Kidney epithelial cell (primary cell): Measurements from ENCODE around the gene MDM4. TPM values are rescaled to one million over a fixed set of nuclear protein-coding genes. Genes with fewer than 3 reads are reported as not detected.

ENCODE experiments used
- DNase-seq: peaks from one replicate; pipeline ENCODE4 v3.0.0-alpha.2; 2010; ENCODE audit warnings: low read depth
- H3K27me3 ChIP-seq: 2 replicates; pipeline ENCODE4 v1.6.0; 2011; ENCODE audit warnings: low read length; ENCODE audit not compliant: control insufficient read depth, insufficient read depth
- H3K36me3 ChIP-seq: 2 replicates; pipeline ENCODE4 v1.5.1; 2011; ENCODE audit warnings: low read length; ENCODE audit not compliant: control insufficient read depth, insufficient read depth
- H3K4me3 ChIP-seq: 2 replicates; pipeline ENCODE4 v1.5.1; 2011; ENCODE audit warnings: low read depth, mild to moderate bottlenecking, control low read depth, low read length
- total RNA-seq: library from RNA; depleted of rRNA; stranded (reverse); fragments of >200 nt; gene quantifications from 2 replicates; pipeline ENCODE4 v1.2.3, GENCODE V29; 2015
- TF ChIP-seq, protein P1 (sequence below): IDR thresholded peaks from 2 replicates; pipeline ENCODE4 v1.5.1; 2011; ENCODE audit warnings: mild to moderate bottlenecking, moderate library complexity, low read length, control low read depth, inconsistent platforms; ENCODE audit not compliant: insufficient read depth, poor library complexity, severe bottlenecking

The MDM4 gene
- total RNA-seq, 1 donor from 2014 or later: 21.0 TPM

DNA sequence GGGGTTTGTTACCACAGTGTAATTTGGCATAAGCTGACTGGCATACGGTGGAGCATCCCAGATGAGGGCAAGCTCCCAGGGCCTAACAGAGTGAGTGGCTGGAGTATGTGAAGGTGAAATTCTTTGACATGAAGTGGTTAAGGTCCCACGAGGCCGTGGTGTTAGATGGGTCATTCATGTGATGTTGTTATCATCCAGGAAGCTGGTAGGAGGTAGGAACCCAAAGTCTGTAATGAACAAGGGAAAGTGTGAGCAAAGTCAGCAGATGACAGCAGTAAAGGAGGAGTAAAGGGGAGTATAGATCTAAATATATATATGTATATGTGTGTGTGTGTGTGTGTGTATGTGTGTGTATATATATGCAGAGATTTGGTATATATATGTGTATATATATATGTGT is 47.6 kb downstream of the MDM4 start:
- TF ChIP-seq, protein P1, sequence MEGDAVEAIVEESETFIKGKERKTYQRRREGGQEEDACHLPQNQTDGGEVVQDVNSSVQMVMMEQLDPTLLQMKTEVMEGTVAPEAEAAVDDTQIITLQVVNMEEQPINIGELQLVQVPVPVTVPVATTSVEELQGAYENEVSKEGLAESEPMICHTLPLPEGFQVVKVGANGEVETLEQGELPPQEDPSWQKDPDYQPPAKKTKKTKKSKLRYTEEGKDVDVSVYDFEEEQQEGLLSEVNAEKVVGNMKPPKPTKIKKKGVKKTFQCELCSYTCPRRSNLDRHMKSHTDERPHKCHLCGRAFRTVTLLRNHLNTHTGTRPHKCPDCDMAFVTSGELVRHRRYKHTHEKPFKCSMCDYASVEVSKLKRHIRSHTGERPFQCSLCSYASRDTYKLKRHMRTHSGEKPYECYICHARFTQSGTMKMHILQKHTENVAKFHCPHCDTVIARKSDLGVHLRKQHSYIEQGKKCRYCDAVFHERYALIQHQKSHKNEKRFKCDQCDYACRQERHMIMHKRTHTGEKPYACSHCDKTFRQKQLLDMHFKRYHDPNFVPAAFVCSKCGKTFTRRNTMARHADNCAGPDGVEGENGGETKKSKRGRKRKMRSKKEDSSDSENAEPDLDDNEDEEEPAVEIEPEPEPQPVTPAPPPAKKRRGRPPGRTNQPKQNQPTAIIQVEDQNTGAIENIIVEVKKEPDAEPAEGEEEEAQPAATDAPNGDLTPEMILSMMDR: no peak
- no peaks in the 10 kb centered on the region for H3K27me3 ChIP-seq
- H3K4me3 ChIP-seq: no peak overlapping the region
- H3K36me3 ChIP-seq: no peaks in the 10 kb centered on the region
- no peak for DNase-seq

DNA sequence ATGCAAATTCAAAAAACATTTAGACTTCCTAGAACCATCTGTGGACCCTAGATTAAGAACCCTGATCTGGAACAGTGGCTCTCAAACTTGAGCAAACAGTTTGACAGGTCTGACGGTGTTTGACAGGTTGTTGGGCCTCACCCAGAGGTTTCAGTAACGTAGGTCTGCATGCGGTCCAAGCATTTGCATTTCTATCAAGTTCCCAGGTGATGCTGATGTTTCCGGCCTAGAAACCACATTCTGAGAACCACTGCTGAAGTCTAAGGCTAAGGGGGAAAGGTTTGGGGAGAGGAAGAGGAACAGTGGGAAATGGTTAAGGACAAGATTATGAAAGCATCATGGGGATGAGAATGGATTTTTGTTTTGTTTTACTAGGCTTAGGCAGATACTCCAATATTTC is 48.6 kb downstream of the MDM4 start:
- no peak overlapping the region for H3K4me3 ChIP-seq
- no peaks in the 10 kb centered on the region for H3K36me3 ChIP-seq
- TF ChIP-seq, protein P1: no peak

DNA sequence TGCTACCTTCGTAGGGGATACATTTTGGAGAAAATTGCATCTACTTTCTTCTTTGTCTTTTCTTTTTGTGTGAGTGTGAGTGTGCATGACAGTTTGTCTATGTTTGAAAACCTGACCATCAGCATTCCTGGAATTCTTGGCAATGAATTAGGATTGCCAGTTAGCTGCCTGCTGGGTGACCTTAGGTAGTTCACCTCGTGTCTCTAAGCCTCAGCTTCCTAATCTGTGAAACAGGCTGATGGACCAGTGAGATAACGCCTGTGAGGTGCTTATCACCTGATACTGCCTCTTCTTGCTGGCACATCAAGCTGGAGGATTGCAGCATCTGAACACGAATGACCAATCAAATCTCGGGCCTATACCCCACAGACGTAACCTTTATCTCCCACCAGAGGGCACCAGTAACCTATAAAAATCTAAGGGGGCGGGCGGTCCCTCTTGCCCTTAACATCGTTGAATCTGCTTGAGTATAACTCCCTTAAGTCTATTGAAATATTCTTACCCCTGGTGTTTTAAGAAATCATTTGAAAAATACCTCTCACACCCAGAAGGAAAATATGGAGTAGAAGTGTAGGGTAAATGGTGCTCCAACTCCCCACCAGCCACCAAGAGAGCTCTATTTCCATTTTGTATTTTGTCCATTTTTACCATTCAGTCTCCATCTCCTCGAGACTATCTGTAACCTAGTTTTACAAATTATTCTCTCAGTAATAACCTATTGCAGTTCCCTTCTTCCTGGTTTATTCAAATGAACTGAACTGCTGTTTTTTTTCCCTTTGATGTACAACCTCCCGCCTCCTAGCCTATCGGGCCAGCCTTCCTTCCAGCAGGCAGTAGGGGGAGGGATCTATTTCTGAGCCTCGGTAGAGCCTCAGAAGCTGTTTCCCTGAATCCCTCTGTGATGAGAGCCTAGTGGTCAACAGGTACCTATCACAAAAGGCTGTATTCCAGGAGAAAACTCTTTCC is 49.7 kb downstream of the MDM4 start:
- DNase-seq: peak; percentile 28
- H3K27me3 ChIP-seq: no peaks in the 10 kb centered on the region
- no peak overlapping the region for H3K4me3 ChIP-seq
- TF ChIP-seq, protein P1: peak; percentile 74
- H3K36me3 ChIP-seq: no peaks in the 10 kb centered on the region

More for the DNA sequence above, 48.6 kb downstream of the MDM4 start:
- no peaks in the 10 kb centered on the region for H3K27me3 ChIP-seq
- DNase-seq: no peak

DNA sequence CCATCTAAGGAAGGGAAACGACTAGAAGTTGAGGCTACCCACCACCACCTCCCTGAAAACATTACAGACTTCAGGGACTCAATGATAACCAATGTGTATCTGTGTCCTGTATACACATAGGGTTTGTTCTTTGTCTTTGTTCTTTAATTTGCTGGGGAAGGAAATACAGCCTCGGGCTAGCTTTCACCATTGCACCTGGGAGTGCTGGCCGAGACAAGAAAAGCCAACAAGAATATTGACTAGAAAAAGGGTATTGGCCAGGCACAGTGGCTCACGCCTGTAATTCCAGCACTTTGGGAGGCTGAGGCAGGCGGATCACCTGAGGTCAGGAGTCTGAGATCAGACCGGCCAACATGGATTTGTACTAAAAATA is 50.4 kb downstream of the MDM4 start:
- TF ChIP-seq, protein P1: no peak
- Histone ChIP-seq H3K27me3 (no peaks in the 10 kb centered on the region), H3K36me3 (no peaks in the 10 kb centered on the region), H3K4me3 (no peak overlapping the region)
- DNase-seq: no peak

DNA sequence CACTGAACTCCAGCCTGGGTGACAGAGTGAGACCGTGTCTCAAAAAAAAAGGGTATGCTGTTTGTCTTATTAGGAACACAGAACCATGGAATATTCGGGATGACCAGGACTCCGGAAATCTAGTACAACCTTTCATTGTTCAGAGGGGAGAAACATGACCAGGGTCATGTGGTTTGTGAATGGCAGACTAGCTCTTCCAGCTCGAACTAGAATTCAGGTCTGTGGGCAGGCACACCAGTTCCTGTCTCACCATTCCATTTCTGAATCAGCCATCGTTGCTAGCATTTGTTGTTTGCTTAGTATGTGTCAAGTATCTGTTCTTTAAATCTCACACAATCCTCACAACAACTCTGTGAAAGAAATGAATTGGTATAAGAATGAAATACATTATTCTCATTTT is 50.9 kb downstream of the MDM4 start:
- no peak for DNase-seq

More for the DNA sequence above, 50.9 kb downstream of the MDM4 start:
- TF ChIP-seq, protein P1: no peak
- Histone ChIP-seq H3K36me3 (no peaks in the 10 kb centered on the region), H3K27me3 (no peaks in the 10 kb centered on the region), H3K4me3 (no peak overlapping the region)
